Left lung (tissue), 10 donors: ENCODE data around the gene CAMK1. TPM values are rescaled to one million over a fixed set of nuclear protein-coding genes. Genes with fewer than 3 reads are reported as not detected.

Source experiments
- ATAC-seq: fragments of 200-7000 bp; cut with Tn5 transposase; one replicate; pipeline ENCODE4 v1.9.1; 2020; ENCODE audit warnings: moderate library complexity
- DNase-seq, 4 donors: peaks; one replicate each; pipeline ENCODE4 v3.0.0-alpha.2; 2013 to 2020
- H3K27ac ChIP-seq, 2 donors: fragments of 200-600 bp; sonication (generic) in 1 of 2; one replicate each; pipeline versions ENCODE4 v1.5.0 to v1.8.0; 2020 to 2021
- H3K27me3 ChIP-seq, 2 donors: fragments of 200-600 bp; sonication (generic) in 1 of 2; one replicate each; pipeline versions ENCODE4 v1.5.0 to v1.8.0; 2020 to 2021
- H3K36me3 ChIP-seq, 2 donors: fragments of 200-600 bp; sonication (generic) in 1 of 2; one replicate each; pipeline versions ENCODE4 v1.5.0 to v1.8.0; 2020 to 2021
- H3K4me1 ChIP-seq, 2 donors: fragments of 200-600 bp; one replicate each; pipeline ENCODE4 v1.8.0; 2021
- H3K4me3 ChIP-seq, 2 donors: fragments of 200-600 bp; sonication (generic) in 1 of 2; one replicate each; pipeline versions ENCODE4 v1.5.0 to v1.8.0; 2020 to 2021; ENCODE audit warnings: mild to moderate bottlenecking in 1 of 2
- H3K9me3 ChIP-seq, 2 donors: fragments of 200-600 bp; sonication (generic) in 1 of 2; one replicate each; pipeline versions ENCODE4 v1.5.0 to v1.8.0; 2020 to 2021
- CTCF ChIP-seq, 2 donors: fragments of 200-600 bp; sonication (generic) in 1 of 2; IDR thresholded peaks; one replicate each; pipeline versions ENCODE4 v1.5.0 to v1.8.0; 2021; ENCODE audit warnings: antibody characterized with exemption in 2 of 2
- intact Hi-C, 2 donors: fragments of 100-400 bp; cut with DNase I; formaldehyde crosslinking; loops; one replicate each; pipeline versions ENCODE4 v1.11.2 to v1.14.2; 2022
- polyA plus RNA-seq, 6 donors: library from polyadenylated mRNA; unstranded; fragments of 120-200 nt; gene quantifications; one replicate each; pipeline ENCODE4 v1.2.1, GENCODE V29; 2013; ENCODE audit not compliant: insufficient read length in 6 of 6
- total RNA-seq, 2 donors: library from RNA; stranded (reverse); fragmentation: NEBNext Ultra II Directional; extraction: Animal tissue kit (Norgen Biotek cat#: 25700); gene quantifications; one replicate each; pipeline ENCODE4 v1.2.1, GENCODE V29; 2021
- donor health status: DM: no; HTN: yes; CAD: no.
- donor health status: DM: no; HTN: no; CAD: no.

Gene CAMK1
- total and polyA plus RNA-seq, 8 donors: 18.4 to 37.5 (median 23.6) TPM

- ATAC-seq: no peak
- TF ChIP-seq CTCF (IDR thresholded peaks at IDR 0.05): no peak
- Histone ChIP-seq H3K36me3 (peaks cover 0 to 88% of the 10 kb centered on the region in 2 donors), H3K27me3 (no peaks in the 10 kb centered on the region), H3K27ac (no peak overlapping the region), H3K4me1 (peaks cover 3 to 38% of the 10 kb centered on the region in 2 donors), H3K4me3 (no peak overlapping the region), H3K9me3 (no peaks in the 10 kb centered on the region)
- intact Hi-C loops: no loop called here
- no peak for DNase-seq
These were observed 14.2 kb upstream of the CAMK1 start for GRCh38 chr3:9783954-9784353.

- TF ChIP-seq CTCF (IDR thresholded peaks at IDR 0.05): no peak
- peak overlapping the region in 1 of 2 donors; percentile 88 for H3K27ac ChIP-seq
- intact Hi-C loops: no loop called here
- H3K36me3 ChIP-seq: peaks cover 0 to 76% of the 10 kb centered on the region in 2 donors
- H3K4me3 ChIP-seq: no peak overlapping the region
- DNase-seq (no peak), ATAC-seq (no peak)
- peaks cover 3 to 50% of the 10 kb centered on the region in 2 donors for H3K4me1 ChIP-seq
- H3K9me3 ChIP-seq: no peaks in the 10 kb centered on the region
- H3K27me3 ChIP-seq: no peaks in the 10 kb centered on the region
These were observed 13.0 kb upstream of the CAMK1 start for GRCh38 chr3:9782770-9783169.

GRCh38 chr3:9781978-9782603, 12.3 kb upstream of the CAMK1 start:
- peaks cover 3 to 53% of the 10 kb centered on the region in 2 donors for H3K4me1 ChIP-seq
- H3K27ac ChIP-seq: peak overlapping the region in 1 of 2 donors; percentile 88
- H3K9me3 ChIP-seq: no peaks in the 10 kb centered on the region
- H3K27me3 ChIP-seq: no peaks in the 10 kb centered on the region
- no peak overlapping the region for H3K4me3 ChIP-seq
- peaks cover 0 to 69% of the 10 kb centered on the region in 2 donors for H3K36me3 ChIP-seq
- no peak for TF ChIP-seq CTCF (IDR thresholded peaks at IDR 0.05)
- intact Hi-C loops: no loop called here
- ATAC-seq (no peak), DNase-seq (no peak)

GRCh38 chr3:9781551-9781950, 11.8 kb upstream of the CAMK1 start:
- TF ChIP-seq CTCF (IDR thresholded peaks at IDR 0.05): no peak
- Histone ChIP-seq H3K4me3 (no peak overlapping the region), H3K27me3 (no peaks in the 10 kb centered on the region), H3K4me1 (peaks cover 3 to 53% of the 10 kb centered on the region in 2 donors), H3K27ac (peak overlapping the region in 1 of 2 donors; percentile 88), H3K9me3 (no peaks in the 10 kb centered on the region), H3K36me3 (peaks cover 0 to 64% of the 10 kb centered on the region in 2 donors)
- no peak for DNase-seq
- intact Hi-C loops: no loop called here
- no peak for ATAC-seq

GRCh38 chr3:9780910-9781309, 11.2 kb upstream of the CAMK1 start:
- TF ChIP-seq CTCF (IDR thresholded peaks at IDR 0.05): no peak
- H3K27ac ChIP-seq: peak overlapping the region in 1 of 2 donors; percentile 88
- DNase-seq (no peak), ATAC-seq (no peak)
- H3K27me3 ChIP-seq: no peaks in the 10 kb centered on the region
- intact Hi-C loops: no loop called here
- no peaks in the 10 kb centered on the region for H3K9me3 ChIP-seq
- peaks cover 0 to 57% of the 10 kb centered on the region in 2 donors for H3K36me3 ChIP-seq
- H3K4me1 ChIP-seq: peaks cover 3 to 53% of the 10 kb centered on the region in 2 donors
- no peak overlapping the region for H3K4me3 ChIP-seq
